Upper lobe of left lung (tissue), 4 donors: Measurements from ENCODE around the gene ARHGAP21.

ENCODE experiments used
- EP300 ChIP-seq, 4 donors: sonication (generic); formaldehyde crosslinking; IDR thresholded peaks; one replicate each; pipeline ENCODE4 v1.5.1; 2017; ENCODE audit warnings: antibody characterized with exemption in 4 of 4, control low read depth in 2 of 4
- POLR2A ChIP-seq, 4 donors: fragments of 450-650 bp; IDR thresholded peaks; one replicate each; pipeline ENCODE4 v1.5.1; 2016 to 2017; ENCODE audit warnings: antibody characterized with exemption in 4 of 4, mild to moderate bottlenecking in 2 of 4
- TF ChIP-seq, protein P1 (sequence below), 6 experiments: fragments of 450-650 bp in 4 of 6; fragments of 200-600 bp in 2 of 6; sonication (generic) in 2 of 6; IDR thresholded peaks; one replicate each; pipeline ENCODE4 v1.5.1; 2016 to 2019; ENCODE audit warnings: antibody characterized with exemption in 6 of 6

DNA sequence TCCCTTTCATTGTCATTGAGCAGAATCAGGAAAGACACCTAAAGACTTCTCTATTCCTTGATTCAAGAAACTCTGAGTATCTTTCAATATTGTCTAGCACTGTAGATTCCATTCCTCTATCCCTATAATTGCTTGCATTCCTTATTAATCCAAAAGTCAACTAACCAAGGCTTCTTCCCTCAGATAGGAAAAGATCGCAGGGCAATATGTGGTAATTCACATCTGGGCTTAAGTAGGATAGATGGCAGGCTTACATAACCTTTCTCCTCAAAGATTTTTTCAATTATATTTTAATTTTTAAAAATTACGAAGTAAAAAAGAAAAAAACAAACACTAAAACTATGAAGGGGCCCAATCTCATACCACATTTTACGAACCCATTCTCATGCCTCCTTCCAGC, 7.1 kb upstream of the ARHGAP21 start:
- TF ChIP-seq, protein P1, sequence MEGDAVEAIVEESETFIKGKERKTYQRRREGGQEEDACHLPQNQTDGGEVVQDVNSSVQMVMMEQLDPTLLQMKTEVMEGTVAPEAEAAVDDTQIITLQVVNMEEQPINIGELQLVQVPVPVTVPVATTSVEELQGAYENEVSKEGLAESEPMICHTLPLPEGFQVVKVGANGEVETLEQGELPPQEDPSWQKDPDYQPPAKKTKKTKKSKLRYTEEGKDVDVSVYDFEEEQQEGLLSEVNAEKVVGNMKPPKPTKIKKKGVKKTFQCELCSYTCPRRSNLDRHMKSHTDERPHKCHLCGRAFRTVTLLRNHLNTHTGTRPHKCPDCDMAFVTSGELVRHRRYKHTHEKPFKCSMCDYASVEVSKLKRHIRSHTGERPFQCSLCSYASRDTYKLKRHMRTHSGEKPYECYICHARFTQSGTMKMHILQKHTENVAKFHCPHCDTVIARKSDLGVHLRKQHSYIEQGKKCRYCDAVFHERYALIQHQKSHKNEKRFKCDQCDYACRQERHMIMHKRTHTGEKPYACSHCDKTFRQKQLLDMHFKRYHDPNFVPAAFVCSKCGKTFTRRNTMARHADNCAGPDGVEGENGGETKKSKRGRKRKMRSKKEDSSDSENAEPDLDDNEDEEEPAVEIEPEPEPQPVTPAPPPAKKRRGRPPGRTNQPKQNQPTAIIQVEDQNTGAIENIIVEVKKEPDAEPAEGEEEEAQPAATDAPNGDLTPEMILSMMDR (IDR thresholded peaks at IDR 0.05), result no peak
- no peak for TF ChIP-seq EP300 (IDR thresholded peaks at IDR 0.05)
- no peak for TF ChIP-seq POLR2A (IDR thresholded peaks at IDR 0.05)
